Cardiac fibroblast (primary cell): ENCODE data around the gene TTC3.
A peak's percentile ranks its signal among the peaks of the same experiment; 100 is the strongest.

Experiments used
- DNase-seq, 2 donors: peaks; one replicate each; pipeline versions ENCODE4 v3.0.0 to v3.0.0-alpha.2; 2010; ENCODE audit warnings: low read depth in 2 of 2
- H3K4me3 ChIP-seq, 2 donors: replicated peaks in 1 of 2; 1 replicate in 1 of 2; 2 replicates in 1 of 2; pipeline ENCODE4 v1.5.1; 2011; ENCODE audit warnings: low read depth in 2 of 2, low read length in 2 of 2, mild to moderate bottlenecking in 2 of 2, moderate library complexity in 1 of 2
- CTCF ChIP-seq: IDR thresholded peaks from one replicate; pipeline ENCODE4 v1.5.1; 2011; ENCODE audit warnings: low read depth, mild to moderate bottlenecking, low read length, inconsistent platforms

Gene TTC3

GRCh38 chr21:37145635-37146111 lies 72.6 kb downstream of the TTC3 start:
- H3K4me3 ChIP-seq: no peak overlapping the region
- TF ChIP-seq CTCF: no peak
- peak; percentile 5 to 59 for DNase-seq

GRCh38 chr21:37146320-37147235 lies 73.5 kb downstream of the TTC3 start:
- no peak overlapping the region for H3K4me3 ChIP-seq
- DNase-seq: peak; percentile 42 to 50
- no peak for TF ChIP-seq CTCF

GRCh38 chr21:37149411-37149810 lies 76.4 kb downstream of the TTC3 start:
- TF ChIP-seq CTCF: no peak
- H3K4me3 ChIP-seq: no peak overlapping the region
- peak; percentile 75 to 85 for DNase-seq

GRCh38 chr21:37153196-37153934 lies 80.3 kb downstream of the TTC3 start:
- TF ChIP-seq CTCF: no peak
- peak; percentile 70 to 83 for DNase-seq
- H3K4me3 ChIP-seq: no peak overlapping the region

- no peak overlapping the region for H3K4me3 ChIP-seq
- no peak for TF ChIP-seq CTCF
- DNase-seq: peak; percentile 10 to 68
Measured at GRCh38 chr21:37153935-37154350, 80.9 kb downstream of the TTC3 start.

- no peak for TF ChIP-seq CTCF
- H3K4me3 ChIP-seq: no peak overlapping the region
- peak in 1 of 2 donors; percentile 3 for DNase-seq
Measured at GRCh38 chr21:37155186-37155585, 82.1 kb downstream of the TTC3 start.
